GM23338 (cell line): ENCODE measurements around the gene GP9. TPM values are rescaled to one million over a fixed set of nuclear protein-coding genes. Genes with fewer than 3 reads are reported as not detected.
A peak's percentile ranks its signal among the peaks of the same experiment; 100 is the strongest.

Source experiments
- ATAC-seq: fragments of 200-7000 bp; cut with Tn5 transposase; 3 replicates; pipeline ENCODE4 v1.9.1; 2020
- DNase-seq: peaks from one replicate; pipeline ENCODE4 v3.0.0-alpha.2; 2015; ENCODE audit warnings: low spot score
- H2AFZ ChIP-seq: fragments of 200-600 bp; sonication (generic); 2 replicates; pipeline ENCODE4 v1.8.0; 2016; ENCODE audit warnings: antibody characterized with exemption, mild to moderate bottlenecking, moderate library complexity
- H3F3A ChIP-seq: fragments of 200-600 bp; sonication (generic); replicated peaks from 2 replicates; pipeline ENCODE4 v1.8.0; 2017; ENCODE audit warnings: antibody characterized with exemption, mixed run types, low read depth
- H3K27ac ChIP-seq: fragments of 200-600 bp; sonication (generic); 2 replicates; pipeline ENCODE4 v1.6.1; 2016; ENCODE audit warnings: low read depth
- H3K27me3 ChIP-seq: fragments of 200-600 bp; sonication (generic); 2 replicates; pipeline ENCODE4 v1.8.0; 2016; ENCODE audit warnings: mild to moderate bottlenecking, mixed run types, moderate library complexity; ENCODE audit not compliant: insufficient read depth
- H3K36me3 ChIP-seq: fragments of 200-600 bp; sonication (generic); 2 replicates; pipeline ENCODE4 v1.8.0; 2016; ENCODE audit warnings: mild to moderate bottlenecking; ENCODE audit not compliant: insufficient read depth
- H3K4me1 ChIP-seq: fragments of 200-600 bp; sonication (generic); 2 replicates; pipeline ENCODE4 v1.8.0; 2016; ENCODE audit warnings: mild to moderate bottlenecking, moderate library complexity; ENCODE audit not compliant: insufficient read depth
- H3K4me2 ChIP-seq: fragments of 200-600 bp; sonication (generic); 2 replicates; pipeline ENCODE4 v1.7.1; 2017; ENCODE audit warnings: mixed run types
- H3K4me3 ChIP-seq: fragments of 200-600 bp; sonication (generic); 2 replicates; pipeline ENCODE4 v1.6.1; 2016; ENCODE audit warnings: mixed run types
- H3K79me2 ChIP-seq: fragments of 200-600 bp; sonication (generic); replicated peaks from 2 replicates; pipeline ENCODE4 v1.8.0; 2017; ENCODE audit warnings: mild to moderate bottlenecking; ENCODE audit not compliant: insufficient read depth
- H3K9me2 ChIP-seq: fragments of 200-600 bp; sonication (generic); 2 replicates; pipeline ENCODE4 v1.8.0; 2017; ENCODE audit not compliant: insufficient read depth
- H4K20me1 ChIP-seq: fragments of 200-600 bp; sonication (generic); replicated peaks from 2 replicates; pipeline ENCODE4 v1.8.0; 2017; ENCODE audit warnings: mild to moderate bottlenecking; ENCODE audit not compliant: insufficient read depth
- H3K27ac Mint-ChIP-seq: 2 replicates; pipeline ENCODE4 v1.8.0; 2020; ENCODE audit warnings: inconsistent platforms, mild to moderate bottlenecking, moderate library complexity, mixed read lengths
- H3K27me3 Mint-ChIP-seq: 3 replicates; pipeline ENCODE4 v1.8.0; 2022; ENCODE audit warnings: low read depth, mild to moderate bottlenecking, moderate library complexity, mixed read lengths, inconsistent platforms; ENCODE audit not compliant: insufficient read depth, poor library complexity
- H3K36me3 Mint-ChIP-seq: 3 replicates; pipeline ENCODE4 v1.8.0; 2021; ENCODE audit warnings: low read depth, mild to moderate bottlenecking, inconsistent platforms, moderate library complexity, mixed read lengths
- H3K4me1 Mint-ChIP-seq: 3 replicates; pipeline ENCODE4 v1.8.0; 2020; ENCODE audit warnings: mild to moderate bottlenecking, inconsistent platforms, mixed read lengths
- H3K4me3 Mint-ChIP-seq: 3 replicates; pipeline ENCODE4 v1.8.0; 2021; ENCODE audit warnings: moderate library complexity, mild to moderate bottlenecking, inconsistent platforms, mixed read lengths
- H3K9me3 Mint-ChIP-seq: 3 replicates; pipeline ENCODE4 v1.8.0; 2020; ENCODE audit warnings: moderate library complexity, mild to moderate bottlenecking, inconsistent platforms, mixed read lengths
- CTCF ChIP-seq, 2 experiments: fragments of 200-600 bp in 1 of 2; sonication (generic) in 1 of 2; conservative IDR thresholded peaks; 2 replicates each; pipeline versions ENCODE4 v1.5.1 to v1.6.1; 2016 to 2017; ENCODE audit warnings: antibody characterized with exemption in 2 of 2, low read depth in 2 of 2, mild to moderate bottlenecking in 2 of 2, moderate library complexity in 1 of 2
- JUNB ChIP-seq: IDR thresholded peaks from one replicate; pipeline ENCODE4 v1.6.1; 2016; ENCODE audit warnings: antibody characterized with exemption; ENCODE audit not compliant: unreplicated experiment
- ZNF331 ChIP-seq: fragments of 250-450 bp; sonication (Bioruptor Pico); IDR thresholded peaks from 2 replicates; pipeline ENCODE4 v1.5.0; 2020; ENCODE audit warnings: low read depth, mild to moderate bottlenecking, moderate library complexity
- polyA plus RNA-seq: library from polyadenylated mRNA; unstranded; fragments of >200 nt; fragmentation: Nextera tagmentation; extraction: Ambion mirVana; gene quantifications from 2 replicates; pipeline ENCODE4 v1.2.1, GENCODE V29; 2016
- total RNA-seq: library from RNA; depleted of rRNA; stranded (reverse); fragments of >200 nt; shearing (Covaris generic); gene quantifications from 2 replicates; pipeline ENCODE4 v1.2.3, GENCODE V29; 2014
- TF ChIP-seq, protein P1 (sequence below): fragments of 250-450 bp; sonication (Bioruptor Pico); IDR thresholded peaks from 2 replicates; pipeline ENCODE4 v1.5.0; 2020; ENCODE audit warnings: mild to moderate bottlenecking, moderate library complexity

The GP9 gene
- total and polyA plus RNA-seq, 2 experiments from 2014 or later: not detected

GRCh38 chr3:129063091-129063640, 2.6 kb downstream of the GP9 start (continued):
- TF ChIP-seq, protein P1, sequence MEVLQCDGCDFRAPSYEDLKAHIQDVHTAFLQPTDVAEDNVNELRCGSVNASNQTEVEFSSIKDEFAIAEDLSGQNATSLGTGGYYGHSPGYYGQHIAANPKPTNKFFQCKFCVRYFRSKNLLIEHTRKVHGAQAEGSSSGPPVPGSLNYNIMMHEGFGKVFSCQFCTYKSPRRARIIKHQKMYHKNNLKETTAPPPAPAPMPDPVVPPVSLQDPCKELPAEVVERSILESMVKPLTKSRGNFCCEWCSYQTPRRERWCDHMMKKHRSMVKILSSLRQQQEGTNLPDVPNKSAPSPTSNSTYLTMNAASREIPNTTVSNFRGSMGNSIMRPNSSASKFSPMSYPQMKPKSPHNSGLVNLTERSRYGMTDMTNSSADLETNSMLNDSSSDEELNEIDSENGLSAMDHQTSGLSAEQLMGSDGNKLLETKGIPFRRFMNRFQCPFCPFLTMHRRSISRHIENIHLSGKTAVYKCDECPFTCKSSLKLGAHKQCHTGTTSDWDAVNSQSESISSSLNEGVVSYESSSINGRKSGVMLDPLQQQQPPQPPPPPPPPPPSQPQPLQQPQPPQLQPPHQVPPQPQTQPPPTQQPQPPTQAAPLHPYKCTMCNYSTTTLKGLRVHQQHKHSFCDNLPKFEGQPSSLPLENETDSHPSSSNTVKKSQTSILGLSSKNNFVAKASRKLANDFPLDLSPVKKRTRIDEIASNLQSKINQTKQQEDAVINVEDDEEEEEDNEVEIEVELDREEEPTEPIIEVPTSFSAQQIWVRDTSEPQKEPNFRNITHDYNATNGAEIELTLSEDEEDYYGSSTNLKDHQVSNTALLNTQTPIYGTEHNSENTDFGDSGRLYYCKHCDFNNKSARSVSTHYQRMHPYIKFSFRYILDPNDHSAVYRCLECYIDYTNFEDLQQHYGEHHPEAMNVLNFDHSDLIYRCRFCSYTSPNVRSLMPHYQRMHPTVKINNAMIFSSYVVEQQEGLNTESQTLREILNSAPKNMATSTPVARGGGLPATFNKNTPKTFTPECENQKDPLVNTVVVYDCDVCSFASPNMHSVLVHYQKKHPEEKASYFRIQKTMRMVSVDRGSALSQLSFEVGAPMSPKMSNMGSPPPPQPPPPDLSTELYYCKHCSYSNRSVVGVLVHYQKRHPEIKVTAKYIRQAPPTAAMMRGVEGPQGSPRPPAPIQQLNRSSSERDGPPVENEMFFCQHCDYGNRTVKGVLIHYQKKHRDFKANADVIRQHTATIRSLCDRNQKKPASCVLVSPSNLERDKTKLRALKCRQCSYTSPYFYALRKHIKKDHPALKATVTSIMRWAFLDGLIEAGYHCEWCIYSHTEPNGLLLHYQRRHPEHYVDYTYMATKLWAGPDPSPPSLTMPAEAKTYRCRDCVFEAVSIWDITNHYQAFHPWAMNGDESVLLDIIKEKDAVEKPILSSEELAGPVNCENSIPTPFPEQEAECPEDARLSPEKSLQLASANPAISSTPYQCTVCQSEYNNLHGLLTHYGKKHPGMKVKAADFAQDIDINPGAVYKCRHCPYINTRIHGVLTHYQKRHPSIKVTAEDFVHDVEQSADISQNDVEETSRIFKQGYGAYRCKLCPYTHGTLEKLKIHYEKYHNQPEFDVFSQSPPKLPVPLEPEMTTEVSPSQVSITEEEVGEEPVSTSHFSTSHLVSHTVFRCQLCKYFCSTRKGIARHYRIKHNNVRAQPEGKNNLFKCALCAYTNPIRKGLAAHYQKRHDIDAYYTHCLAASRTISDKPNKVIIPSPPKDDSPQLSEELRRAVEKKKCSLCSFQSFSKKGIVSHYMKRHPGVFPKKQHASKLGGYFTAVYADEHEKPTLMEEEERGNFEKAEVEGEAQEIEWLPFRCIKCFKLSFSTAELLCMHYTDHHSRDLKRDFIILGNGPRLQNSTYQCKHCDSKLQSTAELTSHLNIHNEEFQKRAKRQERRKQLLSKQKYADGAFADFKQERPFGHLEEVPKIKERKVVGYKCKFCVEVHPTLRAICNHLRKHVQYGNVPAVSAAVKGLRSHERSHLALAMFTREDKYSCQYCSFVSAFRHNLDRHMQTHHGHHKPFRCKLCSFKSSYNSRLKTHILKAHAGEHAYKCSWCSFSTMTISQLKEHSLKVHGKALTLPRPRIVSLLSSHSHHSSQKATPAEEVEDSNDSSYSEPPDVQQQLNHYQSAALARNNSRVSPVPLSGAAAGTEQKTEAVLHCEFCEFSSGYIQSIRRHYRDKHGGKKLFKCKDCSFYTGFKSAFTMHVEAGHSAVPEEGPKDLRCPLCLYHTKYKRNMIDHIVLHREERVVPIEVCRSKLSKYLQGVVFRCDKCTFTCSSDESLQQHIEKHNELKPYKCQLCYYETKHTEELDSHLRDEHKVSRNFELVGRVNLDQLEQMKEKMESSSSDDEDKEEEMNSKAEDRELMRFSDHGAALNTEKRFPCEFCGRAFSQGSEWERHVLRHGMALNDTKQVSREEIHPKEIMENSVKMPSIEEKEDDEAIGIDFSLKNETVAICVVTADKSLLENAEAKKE: no peak

- no peak for ATAC-seq
- TF ChIP-seq ZNF331 (CRISPR knock-in tag): no peak
- TF ChIP-seq CTCF (conservative IDR thresholded peaks at IDR 0.05; ENCODE audit: low read depth in 2 of 2): 0 out of 4 replicates have a peak, but pooled peaks of 1 of the 2 experiments have one; percentile 2
- no peak for TF ChIP-seq JUNB
Observed at GRCh38 chr3:129063841-129064482, 3.4 kb downstream of the GP9 start.

More at GRCh38 chr3:129063841-129064482, 3.4 kb downstream of the GP9 start:
- Mint-ChIP-seq H3K9me3 (peaks cover 4% of the 10 kb centered on the region; the same call in 2 of the 3 replicates), H3K27ac (no peak overlapping the region), H3K4me1 (peaks cover 5% of the 10 kb centered on the region), H3K4me3 (no peak overlapping the region), H3K27me3 (peaks cover 13% of the 10 kb centered on the region), H3K36me3 (no peaks in the 10 kb centered on the region; the same call in 1 of the 3 replicates)
- Histone ChIP-seq H2AFZ (no peak overlapping the region), H3K79me2 (no peaks in the 10 kb centered on the region), H3K27me3 (peaks cover 6% of the 10 kb centered on the region), H3K4me3 (no peak overlapping the region), H3K4me1 (no peaks in the 10 kb centered on the region), H3K27ac (no peak overlapping the region), H4K20me1 (no peaks in the 10 kb centered on the region), H3F3A (no peaks in the 10 kb centered on the region), H3K36me3 (no peaks in the 10 kb centered on the region), H3K9me2 (no peaks in the 10 kb centered on the region), H3K4me2 (no peak overlapping the region)
- no peak for DNase-seq
